Vagina (tissue), 2 donors: ENCODE measurements around the gene MYRF.

ENCODE experiments used
- CTCF ChIP-seq, 3 experiments: fragments of 450-650 bp in 2 of 3; fragments of 200-600 bp in 1 of 3; sonication (generic) in 1 of 3; IDR thresholded peaks; one replicate each; pipeline ENCODE4 v1.5.1; 2017 to 2019; ENCODE audit warnings: antibody characterized with exemption in 3 of 3, mild to moderate bottlenecking in 2 of 3, moderate library complexity in 2 of 3
- POLR2A ChIP-seq, 2 donors: fragments of 450-650 bp; IDR thresholded peaks; one replicate each; pipeline ENCODE4 v1.6.1; 2017; ENCODE audit warnings: antibody characterized with exemption in 2 of 2, mild to moderate bottlenecking in 2 of 2, moderate library complexity in 2 of 2
- POLR2AphosphoS5 ChIP-seq, 2 donors: sonication (generic); formaldehyde crosslinking; IDR thresholded peaks; one replicate each; pipeline ENCODE4 v1.9.0; 2017; ENCODE audit warnings: antibody characterized with exemption in 2 of 2, mild to moderate bottlenecking in 2 of 2, low read depth in 1 of 2; ENCODE audit not compliant: insufficient read depth in 1 of 2

- TF ChIP-seq CTCF (IDR thresholded peaks at IDR 0.05): no peak
- no peak for TF ChIP-seq POLR2A (IDR thresholded peaks at IDR 0.05)
- TF ChIP-seq POLR2AphosphoS5 (IDR thresholded peaks at IDR 0.05; ENCODE audit: insufficient read depth in 1 of 2, low read depth in 1 of 2): no peak
Measured at GRCh38 chr11:61717286-61718033, 35.0 kb upstream of the MYRF start.
